Midbrain (tissue), 1 donor: ENCODE results near the gene ICA1L.

ENCODE experiments used
- DNase-seq: peaks from one replicate; lab custom pipeline; 2025; lab: John Stamatoyannopoulos, UW

ICA1L gene

DNA sequence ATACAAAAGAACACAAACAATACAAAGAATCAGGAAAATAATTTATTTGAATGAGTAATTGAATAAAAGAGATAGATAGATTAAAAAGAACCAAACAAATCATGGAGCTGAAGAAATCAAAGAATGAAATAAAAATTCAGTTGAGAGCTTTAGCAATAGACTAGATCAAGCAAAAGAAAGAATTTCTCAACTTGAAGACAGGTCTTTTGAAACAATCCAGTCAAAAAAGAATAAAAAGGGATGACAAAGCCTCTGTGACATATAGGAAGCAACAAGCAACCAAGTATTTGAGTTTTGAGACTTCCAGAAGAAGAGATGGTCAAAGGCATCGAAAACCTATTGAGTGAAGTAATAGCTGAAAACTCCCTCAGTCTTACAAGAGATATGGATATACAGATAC lies 128.0 kb downstream of the ICA1L start:
- DNase-seq, result no peak

DNA sequence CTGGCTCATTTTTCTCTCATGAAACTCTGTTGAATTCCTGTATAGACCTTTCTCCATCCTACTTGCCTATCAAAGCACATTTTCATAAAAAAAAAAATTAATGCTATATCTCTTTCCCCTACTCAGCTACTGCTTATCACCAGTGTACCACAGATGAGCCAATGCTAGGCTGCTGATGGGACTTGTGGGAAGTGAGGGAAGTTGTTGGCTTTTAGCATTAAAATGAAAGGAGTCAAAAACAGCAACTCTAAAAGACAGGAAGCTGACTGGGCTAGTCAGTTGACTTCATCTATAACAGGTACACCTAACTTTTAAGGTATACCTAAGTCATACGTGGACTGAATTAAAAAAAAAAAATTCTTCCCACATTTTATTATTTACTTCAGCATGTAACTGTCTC lies 134.7 kb downstream of the ICA1L start:
- no peak for DNase-seq

DNA sequence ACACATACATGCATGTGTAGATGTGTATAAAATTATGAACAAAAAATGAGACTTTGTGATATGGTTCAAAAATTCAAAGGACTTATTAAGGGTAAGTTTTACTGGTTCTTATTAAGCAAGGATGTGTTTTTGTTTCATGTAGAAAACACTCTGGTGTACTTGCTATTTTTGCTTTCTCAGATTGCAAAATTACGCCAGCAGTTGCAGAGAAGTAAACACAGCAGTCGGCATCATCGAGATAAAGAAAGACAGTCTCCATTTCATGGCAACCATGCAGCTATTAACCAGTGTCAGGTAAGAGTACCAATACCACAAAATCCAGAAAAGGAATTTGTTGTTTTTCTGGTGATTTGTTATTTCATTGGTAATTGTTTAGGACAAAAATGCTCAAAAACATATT lies 145.5 kb downstream of the ICA1L start:
- no peak for DNase-seq

DNA sequence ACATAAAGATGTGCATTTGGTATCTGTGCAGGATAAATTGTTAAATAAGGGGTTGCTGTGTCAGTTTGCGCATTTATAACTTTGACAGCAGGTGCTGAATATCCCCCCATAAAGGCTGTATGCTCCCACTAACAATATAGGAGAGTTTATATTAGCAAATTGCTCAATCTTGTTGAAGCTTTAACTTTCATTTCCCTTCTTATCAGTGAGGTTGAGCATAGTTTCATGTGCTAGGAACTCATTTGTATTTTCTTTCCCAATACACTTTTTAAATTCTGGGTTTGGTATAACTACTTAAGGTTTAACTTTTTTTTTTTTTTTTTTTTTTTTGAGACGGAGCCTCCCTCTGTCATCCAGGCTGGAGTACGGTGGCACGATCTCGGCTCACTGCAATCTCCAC lies 147.8 kb downstream of the ICA1L start:
- DNase-seq, result no peak
